Pons (tissue), 1 donor: ENCODE measurements around the gene GPX4.

ENCODE experiments used
- DNase-seq: peaks from one replicate; pipeline ENCODE4 v3.0.0-alpha.2; 2016; ENCODE audit warnings: low spot score

Gene GPX4

DNA sequence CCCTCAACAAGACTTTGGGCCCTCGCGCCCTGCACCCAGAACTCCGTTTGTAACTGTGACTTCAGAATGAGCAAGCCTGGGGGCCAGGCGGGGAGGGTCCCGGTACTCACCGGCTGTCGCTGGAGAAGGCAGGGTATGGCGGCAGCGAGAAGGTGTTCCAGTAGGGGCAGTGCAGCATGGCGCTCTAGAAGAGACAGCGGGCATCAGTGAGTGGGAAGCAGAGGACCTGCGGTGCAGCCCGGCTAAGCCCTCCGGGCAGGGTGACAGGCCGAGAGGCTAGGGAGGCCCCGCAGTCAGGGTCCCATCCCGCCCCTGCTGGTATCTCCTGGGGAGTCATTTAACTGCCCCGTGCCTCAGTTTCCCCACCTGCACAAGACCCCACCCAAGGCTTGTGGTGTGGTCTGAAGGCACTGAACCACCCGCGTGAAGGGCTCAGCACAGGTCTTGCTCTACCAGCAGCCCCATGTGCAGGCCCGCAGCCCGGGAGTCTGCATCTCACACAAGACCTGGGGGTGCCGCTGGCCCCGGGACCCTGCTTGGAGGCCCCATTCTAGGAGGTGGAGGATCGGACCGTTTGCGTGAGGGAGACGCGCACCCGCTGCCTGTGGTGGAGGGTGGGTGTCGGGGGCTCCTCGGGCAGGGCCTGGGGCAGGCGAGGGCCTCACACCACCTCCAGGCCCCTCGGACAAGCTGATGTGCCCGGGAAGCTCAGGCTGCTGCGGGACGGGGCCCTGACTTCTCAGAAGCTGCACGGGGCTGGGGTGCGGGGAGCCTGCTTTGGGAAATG, 45.7 kb downstream of the GPX4 start:
- no peak for DNase-seq

DNA sequence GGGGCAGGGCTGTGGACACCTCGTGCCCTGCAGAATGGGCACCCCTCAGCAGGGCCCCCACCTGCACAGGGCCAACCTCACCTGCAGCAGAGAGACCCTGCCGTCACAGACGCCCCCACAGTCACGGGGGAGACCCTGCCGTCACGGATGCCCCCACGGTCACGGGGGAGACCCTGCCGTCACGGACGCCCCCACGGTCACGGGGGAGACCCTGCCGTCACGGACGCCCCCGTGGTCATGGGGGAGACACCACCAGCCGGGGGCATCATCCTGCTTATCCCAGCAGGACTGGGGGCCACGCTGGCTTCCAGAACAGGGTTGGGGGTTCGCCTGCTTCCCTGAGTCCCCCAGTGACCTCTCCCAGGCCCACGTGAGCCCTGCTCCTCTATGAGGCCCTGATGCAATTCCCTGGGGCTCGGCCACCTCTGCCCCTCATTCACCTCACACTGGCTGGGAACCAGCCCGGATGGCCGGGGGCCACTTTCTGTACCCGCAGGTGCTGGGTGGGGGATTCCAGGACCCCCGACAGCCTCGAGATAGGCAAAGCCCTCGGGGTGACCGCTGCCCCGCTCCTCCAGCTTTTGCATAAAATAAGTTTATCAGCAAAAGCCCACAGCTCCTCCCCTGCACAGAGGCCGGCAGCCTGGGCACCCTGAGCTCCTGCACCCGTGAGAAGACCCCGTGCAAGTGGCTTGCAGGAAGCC, 46.7 kb downstream of the GPX4 start:
- DNase-seq = no peak

DNA sequence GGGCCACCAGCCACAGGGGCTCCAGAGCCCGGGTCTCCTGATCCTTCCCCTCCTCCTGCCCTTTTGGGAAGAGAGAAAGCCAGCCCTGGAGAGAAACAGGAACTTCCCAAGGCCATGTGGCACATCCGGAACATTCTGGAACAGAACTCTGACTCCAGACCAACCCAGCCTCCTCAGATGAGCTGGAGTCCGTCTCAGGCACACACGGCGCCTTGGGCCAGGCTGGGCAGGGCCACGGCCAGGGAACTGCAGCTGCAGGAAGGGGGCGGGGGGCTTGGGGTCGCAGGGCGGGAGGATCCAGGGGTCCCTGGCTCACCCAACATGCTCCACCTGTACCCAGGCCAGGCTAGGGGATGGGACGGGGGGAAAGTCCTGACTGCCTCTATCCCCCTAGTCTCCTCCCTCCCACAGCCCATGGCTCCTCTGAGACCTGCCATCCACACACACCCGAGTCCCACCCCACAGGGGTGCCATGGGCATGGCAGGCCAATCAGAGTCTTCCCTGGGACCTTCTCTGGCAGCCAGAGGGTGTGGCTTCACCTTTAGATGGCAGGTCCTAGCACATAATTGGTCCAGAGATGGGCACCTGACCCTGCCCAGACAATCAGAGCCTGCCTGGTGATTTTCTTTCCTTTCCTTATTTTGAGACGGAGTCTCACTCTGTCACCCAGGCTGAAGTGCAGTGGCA, 47.4 kb downstream of the GPX4 start:
- no peak for DNase-seq

DNA sequence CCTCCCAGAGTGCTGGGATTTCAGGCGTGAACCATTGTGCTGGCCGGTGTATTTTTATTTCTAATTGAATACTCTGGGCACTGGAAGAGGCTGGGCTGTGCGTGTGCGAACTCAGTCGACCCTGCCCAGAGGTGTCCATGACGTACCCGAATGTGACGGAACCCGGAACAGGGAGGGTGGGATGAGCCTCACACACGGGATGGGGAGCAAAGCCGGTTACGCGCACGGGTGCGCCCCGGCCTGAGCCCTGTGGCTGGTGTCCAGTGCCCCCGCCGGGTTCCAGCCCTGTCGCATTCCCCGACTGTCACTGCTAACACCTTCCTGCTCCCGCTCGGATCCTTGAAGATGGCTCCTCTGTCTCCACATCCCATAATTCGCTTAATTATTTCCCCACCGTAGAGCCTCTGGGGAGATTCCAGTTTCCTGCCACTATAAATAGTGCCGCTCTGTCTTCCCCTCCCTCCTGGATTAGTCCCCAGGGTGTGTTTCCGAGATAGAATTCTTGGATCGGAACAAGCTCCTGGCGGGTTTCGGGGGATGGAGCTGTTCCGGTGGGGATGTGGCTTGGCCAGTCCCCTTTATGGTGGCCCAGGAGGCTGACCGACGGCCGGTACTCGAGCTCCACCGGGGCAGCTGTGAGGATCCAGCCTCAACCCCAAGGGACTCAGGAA, 48.3 kb downstream of the GPX4 start:
- no peak for DNase-seq

DNA sequence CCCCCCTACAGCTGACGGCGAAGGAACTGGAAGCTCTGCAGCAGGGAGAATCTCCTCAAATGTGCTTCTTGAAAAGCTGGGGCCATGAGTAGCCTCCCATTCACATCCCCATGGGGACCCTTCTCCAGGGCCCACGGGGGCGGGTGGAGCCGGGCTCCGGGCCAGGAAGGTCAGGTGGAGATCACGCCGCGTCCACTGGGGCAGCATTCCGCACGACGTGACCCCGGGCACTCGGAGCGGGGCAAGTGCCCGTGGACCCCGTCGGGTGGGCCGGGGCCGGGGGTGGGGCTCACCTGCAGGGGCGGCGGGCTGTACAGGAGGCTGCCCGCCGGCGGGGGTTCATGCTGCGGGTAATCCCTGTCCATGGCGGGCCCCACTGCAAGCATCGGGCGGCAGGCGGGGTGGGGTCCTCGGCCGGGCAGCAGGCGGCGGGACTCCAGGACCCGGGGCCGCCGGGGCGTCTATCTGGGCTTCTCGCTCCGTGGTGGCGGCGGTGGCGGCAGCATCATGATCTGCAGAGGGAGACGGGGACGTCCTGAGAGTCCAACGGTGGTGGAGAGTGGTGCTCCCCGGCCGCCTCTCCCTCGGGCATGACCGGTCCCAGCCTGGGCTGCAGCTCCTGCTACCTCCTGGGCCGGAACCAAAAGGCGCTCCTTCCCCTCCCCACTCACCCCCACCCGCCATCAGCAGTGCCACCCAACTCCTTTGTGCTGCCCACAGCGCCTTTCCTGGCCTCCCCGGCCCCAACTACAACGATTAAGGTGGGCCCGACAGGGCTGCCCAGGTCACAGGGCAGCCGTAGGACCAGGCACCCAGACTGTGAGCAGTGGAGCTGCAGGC, 50.3 kb downstream of the GPX4 start:
- DNase-seq = no peak

DNA sequence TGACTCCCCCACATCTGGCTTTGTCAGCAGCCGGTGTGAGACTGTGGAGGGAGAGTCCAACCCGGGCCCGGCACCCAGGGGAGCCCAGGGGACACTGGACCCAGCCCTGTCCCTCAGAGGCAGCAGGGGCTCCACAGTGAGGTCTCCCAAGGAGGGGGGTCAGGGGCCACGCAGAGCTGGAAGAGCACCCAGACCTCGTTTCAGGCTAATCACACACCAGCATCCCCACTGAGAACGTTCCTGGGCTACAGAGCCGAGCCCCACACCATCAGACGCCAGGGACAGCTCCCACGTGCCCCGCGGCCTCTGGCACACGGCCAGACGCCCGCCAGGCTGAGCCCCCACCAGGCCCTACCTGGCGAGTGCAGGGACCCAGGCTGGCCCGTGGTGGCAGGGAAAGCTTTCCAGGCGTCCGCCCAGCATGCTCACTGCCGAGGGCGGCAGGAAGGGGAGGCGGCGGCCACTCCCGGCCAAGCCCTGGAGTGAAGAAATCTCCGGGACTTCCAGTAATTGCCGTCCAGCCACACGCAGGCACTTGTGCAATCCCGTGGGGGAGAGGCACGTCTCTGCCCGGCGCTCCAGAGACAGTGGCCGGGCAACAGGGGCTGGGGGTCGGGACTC, 51.0 kb downstream of the GPX4 start:
- no peak for DNase-seq

DNA sequence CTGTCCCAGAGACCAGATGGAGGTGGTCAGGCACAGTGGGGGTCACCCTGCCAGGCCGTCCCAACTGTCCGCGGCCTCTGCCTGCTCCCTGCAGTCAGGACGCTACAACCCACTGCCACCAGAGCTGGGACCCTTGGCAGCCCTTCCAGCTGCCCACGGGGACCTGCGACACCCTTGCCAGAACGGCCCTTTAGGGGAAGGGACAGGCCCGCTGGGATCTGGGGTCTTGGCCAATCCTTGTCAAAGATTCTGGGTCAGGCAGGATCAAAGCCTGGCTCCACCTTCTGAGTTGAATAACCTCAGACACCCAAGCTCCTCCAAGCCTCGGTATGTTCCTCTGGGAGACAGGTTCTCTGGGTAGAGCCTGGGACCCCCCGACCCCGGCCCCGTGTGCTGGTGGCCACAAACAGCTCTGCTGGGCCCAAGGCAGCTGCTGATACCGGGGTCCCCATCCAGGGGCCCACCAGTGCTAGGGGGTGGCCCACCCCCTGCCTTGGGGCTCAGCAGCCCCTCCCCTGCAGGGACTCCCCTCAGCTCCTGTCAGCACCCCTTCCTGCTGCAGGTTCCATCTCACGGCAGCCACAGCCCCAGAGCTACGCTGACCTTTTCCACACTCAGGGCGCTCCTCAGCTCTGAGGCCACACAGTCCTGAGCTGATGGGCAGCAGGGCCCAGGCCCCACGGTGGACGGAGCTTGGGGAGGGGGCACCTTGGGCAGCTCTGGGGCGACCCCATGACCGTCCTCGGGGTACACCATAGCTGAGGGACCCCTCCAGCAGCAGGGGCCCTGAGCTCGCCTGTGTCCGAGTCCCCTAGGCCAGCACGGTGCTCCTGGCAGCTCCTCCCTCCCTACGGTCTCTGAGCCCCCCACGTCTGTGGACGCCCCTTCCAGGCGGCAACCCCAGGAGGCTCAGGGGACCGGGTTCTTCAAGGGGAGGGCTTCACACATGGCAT, 51.8 kb downstream of the GPX4 start:
- DNase-seq = no peak
